HL-60 (cell line): ENCODE measurements around the gene ATF3.
"Not testable (repeated sequence)": the region's sequence is repeated elsewhere in the genome, so short reads cannot be mapped to it uniquely, and the experiment has no call there.

Experiments
- DNase-seq, 2 experiments: peaks; one replicate each; pipeline ENCODE4 v3.0.0-alpha.2; 2010 to 2020; ENCODE audit warnings: low read depth in 1 of 2, low spot score in 1 of 2
- H3K27ac ChIP-seq: fragments of 250-450 bp; sonication (Bioruptor Pico); replicated peaks from 2 replicates; pipeline ENCODE4 v1.5.1; 2020; ENCODE audit warnings: mild to moderate bottlenecking, moderate library complexity
- H3K27me3 ChIP-seq: fragments of 250-450 bp; sonication (Bioruptor Pico); 2 replicates; pipeline ENCODE4 v1.5.1; 2021; ENCODE audit warnings: mild to moderate bottlenecking, moderate library complexity; ENCODE audit not compliant: insufficient read depth, poor library complexity, severe bottlenecking
- H3K4me3 ChIP-seq: replicated peaks from 2 replicates; pipeline ENCODE4 v1.5.1; 2011; ENCODE audit warnings: mild to moderate bottlenecking, control low read depth, low read length; ENCODE audit not compliant: insufficient read depth
- GABPA ChIP-seq: IDR thresholded peaks from 2 replicates; pipeline ENCODE4 v1.6.1; 2012; ENCODE audit warnings: low read depth
- POLR2AphosphoS5 ChIP-seq: IDR thresholded peaks from 2 replicates; pipeline ENCODE4 v1.6.1; 2012; ENCODE audit warnings: low read depth
- SPI1 ChIP-seq: IDR thresholded peaks from 2 replicates; pipeline ENCODE4 v1.6.1; 2012; ENCODE audit warnings: low read depth, mild to moderate bottlenecking, borderline replicate concordance
- TF ChIP-seq, protein P1 (sequence below): IDR thresholded peaks from 2 replicates; pipeline ENCODE4 v1.6.1; 2012; ENCODE audit warnings: low read depth; ENCODE audit not compliant: insufficient replicate concordance
- TF ChIP-seq, protein P2 (sequence below): IDR thresholded peaks from one replicate; pipeline ENCODE4 v1.5.1; 2011; ENCODE audit warnings: low read length, control low read depth, inconsistent platforms; ENCODE audit not compliant: insufficient read depth

Gene ATF3

DNA sequence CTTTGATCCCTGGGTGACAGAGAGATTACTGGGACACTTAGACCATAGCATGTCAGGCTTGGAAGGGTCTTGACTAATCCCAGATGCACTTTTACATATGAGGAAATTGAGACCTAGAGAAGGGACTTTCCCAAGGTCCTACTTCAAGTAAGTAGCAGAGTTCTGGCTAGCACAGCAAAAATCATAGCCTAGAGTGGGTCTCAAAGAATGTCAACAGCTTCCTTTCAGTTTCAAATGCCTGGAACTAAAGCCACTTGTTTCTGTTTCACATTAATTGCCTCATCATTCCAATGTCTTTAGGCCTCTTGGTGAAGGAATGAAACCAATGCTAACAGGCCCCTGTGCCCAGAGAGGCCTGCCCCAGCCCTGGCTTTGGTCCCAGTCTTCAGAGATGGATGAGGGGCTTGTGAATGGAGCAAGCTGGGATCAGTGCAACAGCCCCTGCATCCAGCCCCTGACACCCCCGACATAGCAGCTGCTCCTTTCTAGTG lies 26.6 kb downstream of the ATF3 start:
- H3K27ac ChIP-seq = peak overlapping the region; percentile 73
- no peaks in the 10 kb centered on the region for H3K27me3 ChIP-seq
- DNase-seq = peak in 1 of 2 experiments; percentile 20
- H3K4me3 ChIP-seq = no peak overlapping the region
- TF ChIP-seq POLR2AphosphoS5 (no peak), GABPA (no peak), SPI1 (no peak)
- TF ChIP-seq, protein P1, sequence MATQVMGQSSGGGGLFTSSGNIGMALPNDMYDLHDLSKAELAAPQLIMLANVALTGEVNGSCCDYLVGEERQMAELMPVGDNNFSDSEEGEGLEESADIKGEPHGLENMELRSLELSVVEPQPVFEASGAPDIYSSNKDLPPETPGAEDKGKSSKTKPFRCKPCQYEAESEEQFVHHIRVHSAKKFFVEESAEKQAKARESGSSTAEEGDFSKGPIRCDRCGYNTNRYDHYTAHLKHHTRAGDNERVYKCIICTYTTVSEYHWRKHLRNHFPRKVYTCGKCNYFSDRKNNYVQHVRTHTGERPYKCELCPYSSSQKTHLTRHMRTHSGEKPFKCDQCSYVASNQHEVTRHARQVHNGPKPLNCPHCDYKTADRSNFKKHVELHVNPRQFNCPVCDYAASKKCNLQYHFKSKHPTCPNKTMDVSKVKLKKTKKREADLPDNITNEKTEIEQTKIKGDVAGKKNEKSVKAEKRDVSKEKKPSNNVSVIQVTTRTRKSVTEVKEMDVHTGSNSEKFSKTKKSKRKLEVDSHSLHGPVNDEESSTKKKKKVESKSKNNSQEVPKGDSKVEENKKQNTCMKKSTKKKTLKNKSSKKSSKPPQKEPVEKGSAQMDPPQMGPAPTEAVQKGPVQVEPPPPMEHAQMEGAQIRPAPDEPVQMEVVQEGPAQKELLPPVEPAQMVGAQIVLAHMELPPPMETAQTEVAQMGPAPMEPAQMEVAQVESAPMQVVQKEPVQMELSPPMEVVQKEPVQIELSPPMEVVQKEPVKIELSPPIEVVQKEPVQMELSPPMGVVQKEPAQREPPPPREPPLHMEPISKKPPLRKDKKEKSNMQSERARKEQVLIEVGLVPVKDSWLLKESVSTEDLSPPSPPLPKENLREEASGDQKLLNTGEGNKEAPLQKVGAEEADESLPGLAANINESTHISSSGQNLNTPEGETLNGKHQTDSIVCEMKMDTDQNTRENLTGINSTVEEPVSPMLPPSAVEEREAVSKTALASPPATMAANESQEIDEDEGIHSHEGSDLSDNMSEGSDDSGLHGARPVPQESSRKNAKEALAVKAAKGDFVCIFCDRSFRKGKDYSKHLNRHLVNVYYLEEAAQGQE = no peak
- TF ChIP-seq, protein P2, sequence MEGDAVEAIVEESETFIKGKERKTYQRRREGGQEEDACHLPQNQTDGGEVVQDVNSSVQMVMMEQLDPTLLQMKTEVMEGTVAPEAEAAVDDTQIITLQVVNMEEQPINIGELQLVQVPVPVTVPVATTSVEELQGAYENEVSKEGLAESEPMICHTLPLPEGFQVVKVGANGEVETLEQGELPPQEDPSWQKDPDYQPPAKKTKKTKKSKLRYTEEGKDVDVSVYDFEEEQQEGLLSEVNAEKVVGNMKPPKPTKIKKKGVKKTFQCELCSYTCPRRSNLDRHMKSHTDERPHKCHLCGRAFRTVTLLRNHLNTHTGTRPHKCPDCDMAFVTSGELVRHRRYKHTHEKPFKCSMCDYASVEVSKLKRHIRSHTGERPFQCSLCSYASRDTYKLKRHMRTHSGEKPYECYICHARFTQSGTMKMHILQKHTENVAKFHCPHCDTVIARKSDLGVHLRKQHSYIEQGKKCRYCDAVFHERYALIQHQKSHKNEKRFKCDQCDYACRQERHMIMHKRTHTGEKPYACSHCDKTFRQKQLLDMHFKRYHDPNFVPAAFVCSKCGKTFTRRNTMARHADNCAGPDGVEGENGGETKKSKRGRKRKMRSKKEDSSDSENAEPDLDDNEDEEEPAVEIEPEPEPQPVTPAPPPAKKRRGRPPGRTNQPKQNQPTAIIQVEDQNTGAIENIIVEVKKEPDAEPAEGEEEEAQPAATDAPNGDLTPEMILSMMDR = no peak

DNA sequence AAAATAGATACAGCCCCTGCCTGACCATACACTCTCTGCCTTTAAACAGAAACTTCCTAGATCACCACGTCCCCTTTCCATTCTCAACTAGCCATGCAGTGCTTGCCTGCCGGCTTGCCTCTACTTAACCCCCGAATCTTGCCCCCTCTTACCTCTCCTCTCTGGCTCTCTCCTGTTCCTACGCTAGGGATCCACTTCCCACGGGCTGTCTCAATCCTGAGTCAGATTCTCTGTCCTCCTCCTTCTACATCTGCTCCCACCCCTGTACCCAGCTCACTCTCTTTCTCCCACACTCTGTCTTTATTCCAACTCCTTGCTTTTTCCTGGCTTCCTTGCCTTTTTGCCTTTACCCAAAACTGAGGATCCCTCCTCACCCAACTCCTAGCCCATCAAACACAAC lies 29.3 kb downstream of the ATF3 start:
- TF ChIP-seq POLR2AphosphoS5 (no peak), GABPA (no peak), SPI1 (no peak)
- TF ChIP-seq, protein P1 = no peak
- TF ChIP-seq, protein P2 = no peak
- Histone ChIP-seq H3K27me3 (no peaks in the 10 kb centered on the region), H3K27ac (no peak overlapping the region), H3K4me3 (no peak overlapping the region)
- DNase-seq = no peak

DNA sequence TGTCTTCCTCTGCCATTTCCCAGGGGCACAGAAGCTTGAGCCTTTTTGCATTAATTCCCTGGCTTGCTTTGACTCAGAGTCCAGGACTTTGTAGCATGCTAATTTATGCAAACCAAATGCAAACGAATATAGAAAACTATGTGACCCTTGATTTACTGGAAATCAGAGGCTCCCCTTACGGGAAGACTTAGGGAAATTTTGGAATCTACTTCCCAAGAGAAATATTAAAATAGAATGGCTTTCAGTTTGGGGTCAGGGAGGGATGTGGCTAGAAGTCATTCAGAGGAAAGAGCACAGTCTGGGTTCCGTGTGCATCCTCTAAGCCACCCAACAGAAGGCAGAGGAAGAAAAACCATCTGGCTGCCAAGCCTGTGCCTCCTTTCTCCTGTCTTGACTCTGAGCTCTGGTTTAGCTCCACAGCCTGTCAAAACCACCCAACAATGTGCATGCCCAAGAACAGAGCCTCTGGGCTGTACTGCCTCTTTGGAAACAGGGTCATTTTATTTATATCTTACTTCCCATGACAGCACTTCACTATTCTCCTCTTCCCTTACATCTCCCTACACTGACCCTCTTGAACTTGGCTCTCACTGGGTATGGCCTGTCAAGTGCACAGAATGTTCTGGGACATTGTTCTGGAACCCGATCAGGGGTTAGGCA lies 30.1 kb downstream of the ATF3 start:
- H3K4me3 ChIP-seq = no peak overlapping the region
- no peaks in the 10 kb centered on the region for H3K27me3 ChIP-seq
- no peak for DNase-seq
- no peak for TF ChIP-seq GABPA
- TF ChIP-seq, protein P2 = no peak
- TF ChIP-seq SPI1 = no peak
- H3K27ac ChIP-seq = no peak overlapping the region

DNA sequence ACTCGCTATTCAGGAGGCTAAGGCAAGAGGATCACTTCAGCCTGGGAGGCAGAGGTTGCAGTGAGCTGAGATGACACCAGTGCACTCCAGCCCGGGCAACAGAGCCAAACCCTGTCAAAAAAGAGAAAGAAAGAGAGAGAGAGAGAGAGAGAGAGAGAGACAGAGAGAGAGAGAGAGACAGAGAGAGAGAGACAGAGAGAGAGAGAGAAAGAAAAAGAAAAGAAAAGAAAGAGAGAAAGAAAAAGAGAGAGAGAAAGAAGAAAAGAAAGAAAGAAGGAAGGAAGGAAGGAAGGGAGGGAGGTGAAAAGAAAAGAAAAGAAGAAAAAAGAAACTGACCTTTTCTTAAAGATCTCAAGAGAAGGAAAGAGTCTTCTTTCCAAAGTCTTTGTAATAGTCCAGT lies 31.0 kb downstream of the ATF3 start:
- DNase-seq, H3K4me3 ChIP-seq, H3K27me3 ChIP-seq, H3K27ac ChIP-seq: not testable (repeated sequence)
